ENCODE measurements around the gene CFAP91.

DNA sequence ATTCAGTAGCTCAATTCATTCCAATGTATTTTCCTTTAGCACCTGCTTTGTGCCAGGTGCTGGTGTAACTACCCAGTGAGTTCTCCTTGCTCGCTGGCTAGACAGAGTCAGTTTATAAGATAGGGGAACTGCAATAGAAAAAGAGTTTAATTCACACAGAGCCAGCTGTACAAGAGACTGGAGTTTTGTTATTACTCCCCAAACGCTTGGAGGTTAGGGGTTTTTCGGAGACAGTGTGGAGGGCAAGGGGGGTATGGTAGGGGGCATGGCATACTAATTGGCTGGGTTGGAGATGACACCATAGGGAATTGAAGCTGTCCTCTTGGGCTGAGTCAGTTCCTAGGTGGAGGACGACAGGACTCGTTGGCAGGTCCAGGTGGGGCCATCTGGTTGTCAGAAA lies 5.4 kb upstream of the CFAP91 start:
- TF ChIP-seq GATA3 (IDR thresholded peaks at IDR 0.05; ENCODE audit: low read depth, low read length): no peak
- TF ChIP-seq GATA2 (IDR thresholded peaks at IDR 0.05; ENCODE audit: low read depth, low read length): no peak
